K562 (cell line): ENCODE results near the gene WWOX. TPM values are rescaled to one million over a fixed set of nuclear protein-coding genes. Genes with fewer than 3 reads are reported as not detected.

Experiments used
- ATAC-seq: fragments of 200-7000 bp; cut with Tn5 transposase; 3 replicates; pipeline ENCODE4 v1.9.1; 2020; ENCODE audit warnings: moderate library complexity
- BruUV-seq: library from RNA; stranded (reverse); fragments of 400-500 nt; replicated peaks from 2 replicates; lab custom pipeline; 2021; lab: Mats Ljungman, UMichigan
- CTCF ChIA-PET: fragments of 300-600 bp; formaldehyde crosslinking; extraction: SDS; loops from one replicate; lab custom pipeline; 2021; ENCODE audit warnings: low intra/inter-chr PET ratio; lab: Yijun Ruan, JAX
- POLR2A ChIA-PET: fragments of 300-600, 350-650 bp; sonication (Branson Sonifier 250); formaldehyde crosslinking; extraction: SDS; loops from one replicate; lab custom pipeline; 2021; ENCODE audit warnings: antibody characterized with exemption, inconsistent platforms; lab: Yijun Ruan, JAX
- DNase-seq, 4 experiments: peaks; one replicate each; pipeline versions ENCODE4 v3.0.0 to v3.0.0-alpha.2; 2011 to 2018; ENCODE audit warnings: low spot score in 3 of 4, mixed read lengths in 3 of 4; ENCODE audit errors: extremely low read depth in 1 of 4
- FAIRE-seq: peaks from 2 replicates; lab custom pipeline; 2011; peaks lifted over from hg19 to GRCh38; lab: Jason Lieb, UNC
- H2AFZ ChIP-seq: 2 replicates; pipeline ENCODE4 v1.6.0; 2011; ENCODE audit warnings: low read depth, low read length, control low read depth, inconsistent platforms
- H3K27ac ChIP-seq: fragments of 200-600 bp; 3 replicates; pipeline ENCODE4 v1.8.0; 2011; ENCODE audit warnings: low read depth, mild to moderate bottlenecking, control low read depth, inconsistent platforms, low read length, moderate library complexity, mixed read lengths; ENCODE audit errors: extremely low read depth
- H3K27me3 ChIP-seq, 2 experiments: fragments of 300-600 bp in 1 of 2; 2 replicates in 1 of 2; 3 replicates in 1 of 2; pipeline versions ENCODE4 v1.6.0 to v1.8.0; 2011; ENCODE audit warnings: inconsistent platforms in 2 of 2, low read length in 2 of 2, mild to moderate bottlenecking in 1 of 2, mixed read lengths in 1 of 2, moderate library complexity in 1 of 2; ENCODE audit not compliant: control insufficient read depth in 2 of 2, insufficient read depth in 2 of 2
- H3K36me3 ChIP-seq: fragments of 300-600 bp; 3 replicates; pipeline ENCODE4 v1.8.0; 2011; ENCODE audit warnings: mild to moderate bottlenecking, low read length, inconsistent platforms; ENCODE audit not compliant: control insufficient read depth, insufficient read depth
- H3K4me1 ChIP-seq, 2 experiments: fragments of 200-600 bp in 1 of 2; replicated peaks in 1 of 2; 2 replicates in 1 of 2; 3 replicates in 1 of 2; pipeline versions ENCODE4 v1.5.1 to v1.8.0; 2011; ENCODE audit warnings: inconsistent platforms in 2 of 2, low read length in 2 of 2, mild to moderate bottlenecking in 1 of 2, mixed read lengths in 1 of 2, moderate library complexity in 1 of 2; ENCODE audit not compliant: control insufficient read depth in 2 of 2, insufficient read depth in 2 of 2
- H3K4me2 ChIP-seq: 2 replicates; pipeline ENCODE4 v1.6.1; 2011; ENCODE audit warnings: low read length, control low read depth, inconsistent platforms, mixed read lengths; ENCODE audit not compliant: insufficient read depth
- H3K4me3 ChIP-seq: fragments of 200-600 bp; sonication (generic), shearing (Covaris generic); 2 replicates; pipeline ENCODE4 v1.5.1; 2016; ENCODE audit warnings: control low read depth, inconsistent platforms
- H3K79me2 ChIP-seq: fragments of 200-600 bp; 3 replicates; pipeline ENCODE4 v1.8.0; 2011; ENCODE audit warnings: low read length, inconsistent platforms; ENCODE audit not compliant: control insufficient read depth, insufficient read depth
- H3K9ac ChIP-seq, 2 experiments: 2 replicates each; pipeline versions ENCODE4 v1.6.0 to v1.6.1; 2011; ENCODE audit warnings: low read depth in 2 of 2, low read length in 2 of 2, control low read depth in 1 of 2, inconsistent platforms in 1 of 2, mild to moderate bottlenecking in 1 of 2, mixed read lengths in 1 of 2; ENCODE audit not compliant: insufficient read depth in 1 of 2
- H3K9me1 ChIP-seq: one replicate; pipeline ENCODE4 v1.6.0; 2011; ENCODE audit warnings: inconsistent platforms, mild to moderate bottlenecking, low read length, moderate library complexity; ENCODE audit not compliant: control insufficient read depth, insufficient read depth
- H3K9me3 ChIP-seq: replicated peaks from 2 replicates; pipeline ENCODE4 v1.5.1; 2011; ENCODE audit warnings: low read depth, low read length, inconsistent platforms; ENCODE audit not compliant: control insufficient read depth, insufficient read depth
- H4K20me1 ChIP-seq: replicated peaks from 2 replicates; pipeline ENCODE4 v1.6.1; 2011; ENCODE audit warnings: low read length, inconsistent platforms, mixed read lengths; ENCODE audit not compliant: control insufficient read depth, insufficient read depth
- BMI1 ChIP-seq: fragments of 150-350 bp; IDR thresholded peaks from 2 replicates; pipeline ENCODE4 v1.6.1; 2014; ENCODE audit warnings: low read length
- CHD2 ChIP-seq: IDR thresholded peaks from 2 replicates; pipeline ENCODE4 v1.6.1; 2011; ENCODE audit warnings: low read depth, low read length
- CREBBP ChIP-seq: IDR thresholded peaks from one replicate; pipeline ENCODE4 v1.6.1; 2012; ENCODE audit warnings: low read depth, mild to moderate bottlenecking, control low read depth, inconsistent platforms, low read length
- DLX4 ChIP-seq: fragments of 250-450 bp; sonication (Bioruptor Pico); IDR thresholded peaks from 2 replicates; pipeline ENCODE4 v1.6.1; 2021; ENCODE audit warnings: mild to moderate bottlenecking
- FOXA3 ChIP-seq, 2 experiments: fragments of 450-650 bp in 1 of 2; sonication (generic) in 1 of 2; formaldehyde crosslinking; IDR thresholded peaks in 1 of 2; conservative IDR thresholded peaks in 1 of 2; 2 replicates each; pipeline versions ENCODE4 v1.4.0 to v1.8.0; 2020 to 2022; ENCODE audit warnings: mild to moderate bottlenecking in 2 of 2, missing genetic modification reagents in 1 of 2
- GABPB2 ChIP-seq: fragments of 250-450 bp; sonication (Bioruptor Pico); conservative IDR thresholded peaks from 2 replicates; pipeline ENCODE4 v1.5.1; 2021; ENCODE audit warnings: mild to moderate bottlenecking
- MAFG ChIP-seq: fragments of 450-650 bp; conservative IDR thresholded peaks from 2 replicates; pipeline ENCODE4 v1.6.1; 2016; ENCODE audit warnings: missing genetic modification characterization, missing compliant biosample characterization
- MYBL2 ChIP-seq, 2 experiments: fragments of 450-650 bp in 1 of 2; sonication (generic) in 1 of 2; formaldehyde crosslinking in 1 of 2; IDR thresholded peaks; 2 replicates each; pipeline versions ENCODE4 v1.6.1 to v1.8.1; 2017 to 2022; ENCODE audit warnings: borderline replicate concordance in 1 of 2, inconsistent platforms in 1 of 2, low read depth in 1 of 2, mild to moderate bottlenecking in 1 of 2, missing genetic modification reagents in 1 of 2, moderate library complexity in 1 of 2
- NR3C1 ChIP-seq: sonication (generic); formaldehyde crosslinking; IDR thresholded peaks from 2 replicates; pipeline ENCODE4 v1.8.1; 2022; ENCODE audit warnings: missing genetic modification reagents
- TAF9B ChIP-seq: fragments of 450-650 bp; IDR thresholded peaks from 2 replicates; pipeline ENCODE4 v1.6.1; 2018; ENCODE audit warnings: mild to moderate bottlenecking; ENCODE audit not compliant: partially characterized antibody
- ZNF316 ChIP-seq: fragments of 450-650 bp; IDR thresholded peaks from 2 replicates; pipeline ENCODE4 v1.6.1; 2016
- WGBS: fragments of 100-300 bp; shearing (Covaris generic); methylation state at CpG from one replicate; pipeline ENCODE4 v1.1.6; 2016; ENCODE audit warnings: low coverage, mixed read lengths; ENCODE audit not compliant: insufficient coverage; ENCODE audit errors: missing lambda C conversion rate; 5-methylcytosine and 5-hydroxymethylcytosine counted together
- in situ Hi-C: fragments of 300-500 bp; cut with MboI; formaldehyde crosslinking; loops from 4 replicates; pipeline ENCODE4 v1.15.0; 2018; ENCODE audit warnings: inconsistent platforms, mixed read lengths
- intact Hi-C: fragments of 100-400 bp; cut with micrococcal nuclease; formaldehyde crosslinking; loops from 2 replicates; pipeline ENCODE4 v1.14.2; 2022
- polyA plus RNA-seq, 8 experiments: library from polyadenylated mRNA; depleted of rRNA in 4 of 8; stranded (reverse) in 5 of 8; unstranded in 3 of 8; fragments of >200 nt; fragmentation: Nextera tagmentation in 2 of 8; fragmentation: Illumina TruSeq in 1 of 8; extraction: Ambion mirVana in 2 of 8; extraction: Trizol in 1 of 8; gene quantifications; 2 replicates each; pipeline versions ENCODE4 v1.2.1 to v1.2.3, GENCODE V29; 2011 to 2014; ENCODE audit warnings: inconsistent platforms in 1 of 8, missing spikeins in 1 of 8
- total RNA-seq, 7 experiments: library from RNA; depleted of rRNA in 6 of 7; stranded (reverse); fragments of >200 nt in 6 of 7; fragmentation: Illumina TruSeq in 2 of 7; extraction: Trizol in 2 of 7; gene quantifications; 2 replicates each; pipeline versions ENCODE4 v1.2.1 to v1.2.3, GENCODE V29; 2011 to 2021; ENCODE audit warnings: low replicate concordance in 1 of 7
- TF ChIP-seq, protein P1 (sequence below): sonication (generic); formaldehyde crosslinking; IDR thresholded peaks from 2 replicates; pipeline ENCODE4 v1.8.1; 2023; ENCODE audit warnings: mild to moderate bottlenecking, missing genetic modification reagents
- TF ChIP-seq, protein P2 (sequence below): fragments of 250-450 bp; sonication (Bioruptor Pico); IDR thresholded peaks from 2 replicates; pipeline ENCODE4 v1.8.0; 2022; ENCODE audit warnings: moderate library complexity, mild to moderate bottlenecking, inconsistent platforms

WWOX gene
- total and polyA plus RNA-seq, 9 of the 15 experiments (the other 6 are each of a cell fraction or from before 2014, with no cell fraction given), result 1.6 to 22.7 (median 8.1) TPM

DNA sequence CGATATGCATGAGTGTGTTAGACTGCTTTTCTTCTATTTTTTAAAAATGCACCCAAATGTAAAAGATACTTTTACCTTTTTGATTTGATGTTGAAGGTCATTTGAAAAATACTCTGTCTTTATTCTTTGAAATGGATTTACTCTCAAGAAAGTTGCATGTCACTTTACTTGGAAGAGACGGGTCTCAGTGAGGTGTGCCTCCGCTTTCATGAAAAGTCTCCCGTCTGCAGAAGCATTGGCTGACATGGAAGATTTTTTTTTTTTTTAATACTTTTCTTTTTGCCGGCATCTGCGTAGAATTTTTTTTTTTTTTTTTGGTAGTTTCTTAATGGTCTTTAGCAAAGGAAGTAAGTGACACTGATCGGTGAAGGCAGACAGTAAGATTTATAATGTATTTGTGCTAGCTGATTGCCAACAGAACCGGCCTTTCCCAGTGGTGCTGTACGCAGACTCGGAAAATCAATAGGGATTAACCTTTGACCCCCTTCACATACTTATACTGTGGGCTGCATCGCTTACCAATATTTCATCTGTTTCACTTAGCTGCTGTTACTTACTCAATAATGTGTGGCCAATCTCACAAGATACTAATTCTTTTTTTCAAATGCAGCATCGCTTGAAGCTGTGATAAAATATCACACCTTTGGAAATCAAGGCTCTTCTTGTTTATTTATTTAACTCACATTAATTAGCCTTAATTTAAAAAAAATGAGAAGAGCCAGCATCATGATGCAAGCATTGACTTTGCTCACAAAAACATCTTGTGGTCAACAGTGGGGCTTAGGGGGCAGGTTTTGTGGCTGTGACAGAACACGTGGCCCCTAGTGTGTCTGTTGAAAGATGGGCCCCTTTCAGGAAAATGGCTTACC, 383.9 kb downstream of the WWOX start:
- CTCF ChIA-PET, result no interaction called here
- no peak for FAIRE-seq

More for the DNA sequence above, 383.9 kb downstream of the WWOX start:
- Histone ChIP-seq H3K4me1 (no peaks in the 10 kb centered on the region), H4K20me1 (no peaks in the 10 kb centered on the region), H3K4me3 (no peak overlapping the region), H3K36me3 (no peaks in the 10 kb centered on the region), H3K9me1 (no peaks in the 10 kb centered on the region), H3K27me3 (peaks cover 8 to 21% of the 10 kb centered on the region in 2 experiments; a peak in 4 of 5 replicates), H3K79me2 (no peaks in the 10 kb centered on the region), H2AFZ (no peak overlapping the region), H3K4me2 (no peak overlapping the region), H3K27ac (no peak overlapping the region), H3K9ac (no peak overlapping the region), H3K9me3 (no peaks in the 10 kb centered on the region)
- WGBS, result 8% methylated on average over 13 of the region's 13 CpGs
- intact Hi-C loops, result no loop called here
- POLR2A ChIA-PET, result no interaction called here
- DNase-seq, result no peak
- no peak for ATAC-seq
- in situ Hi-C loops, result no loop called here
- TF ChIP-seq CREBBP (no peak), DLX4 (no peak), NR3C1 (CRISPR knock-in tag) (no peak), CHD2 (no peak), ZNF316 (no peak), MYBL2 (IDR thresholded peaks at IDR 0.05; ENCODE audit: low read depth) (no peak), MYBL2 (CRISPR knock-in tag; IDR thresholded peaks at IDR 0.05; ENCODE audit: borderline replicate concordance) (no peak), GABPB2 (CRISPR knock-in tag) (no peak), FOXA3 (CRISPR knock-in tag; conservative IDR thresholded peaks at IDR 0.05 in 1 of 2, IDR thresholded peaks at IDR 0.05 in 1 of 2) (no peak), TAF9B (no peak), MAFG (tag) (no peak), BMI1 (no peak)
- TF ChIP-seq, protein P1, sequence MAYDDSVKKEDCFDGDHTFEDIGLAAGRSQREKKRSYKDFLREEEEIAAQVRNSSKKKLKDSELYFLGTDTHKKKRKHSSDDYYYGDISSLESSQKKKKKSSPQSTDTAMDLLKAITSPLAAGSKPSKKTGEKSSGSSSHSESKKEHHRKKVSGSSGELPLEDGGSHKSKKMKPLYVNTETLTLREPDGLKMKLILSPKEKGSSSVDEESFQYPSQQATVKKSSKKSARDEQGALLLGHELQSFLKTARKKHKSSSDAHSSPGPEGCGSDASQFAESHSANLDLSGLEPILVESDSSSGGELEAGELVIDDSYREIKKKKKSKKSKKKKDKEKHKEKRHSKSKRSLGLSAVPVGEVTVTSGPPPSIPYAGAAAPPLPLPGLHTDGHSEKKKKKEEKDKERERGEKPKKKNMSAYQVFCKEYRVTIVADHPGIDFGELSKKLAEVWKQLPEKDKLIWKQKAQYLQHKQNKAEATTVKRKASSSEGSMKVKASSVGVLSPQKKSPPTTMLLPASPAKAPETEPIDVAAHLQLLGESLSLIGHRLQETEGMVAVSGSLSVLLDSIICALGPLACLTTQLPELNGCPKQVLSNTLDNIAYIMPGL (CRISPR knock-in tag), result no peak
- TF ChIP-seq, protein P2, sequence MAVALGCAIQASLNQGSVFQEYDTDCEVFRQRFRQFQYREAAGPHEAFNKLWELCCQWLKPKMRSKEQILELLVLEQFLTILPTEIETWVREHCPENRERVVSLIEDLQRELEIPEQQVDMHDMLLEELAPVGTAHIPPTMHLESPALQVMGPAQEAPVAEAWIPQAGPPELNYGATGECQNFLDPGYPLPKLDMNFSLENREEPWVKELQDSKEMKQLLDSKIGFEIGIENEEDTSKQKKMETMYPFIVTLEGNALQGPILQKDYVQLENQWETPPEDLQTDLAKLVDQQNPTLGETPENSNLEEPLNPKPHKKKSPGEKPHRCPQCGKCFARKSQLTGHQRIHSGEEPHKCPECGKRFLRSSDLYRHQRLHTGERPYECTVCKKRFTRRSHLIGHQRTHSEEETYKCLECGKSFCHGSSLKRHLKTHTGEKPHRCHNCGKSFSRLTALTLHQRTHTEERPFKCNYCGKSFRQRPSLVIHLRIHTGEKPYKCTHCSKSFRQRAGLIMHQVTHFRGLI (CRISPR knock-in tag), result no peak
- BruUV-seq, result no TSS peak
